Right cardiac atrium (tissue), 5 donors: ENCODE results near the gene KRTAP9-2. TPM values are rescaled to one million over a fixed set of nuclear protein-coding genes. Genes with fewer than 3 reads are reported as not detected.
"Not testable (repeated sequence)": the region's sequence is repeated elsewhere in the genome, so short reads cannot be mapped to it uniquely, and the experiment has no call there.

Experiments
- ATAC-seq, 2 donors: fragments of 200-7000 bp; cut with Tn5 transposase; one replicate each; pipeline versions ENCODE4 v1.8.0 to v1.9.1; 2020; ENCODE audit warnings: moderate library complexity in 2 of 2, mild to moderate bottlenecking in 1 of 2
- DNase-seq, 3 donors: peaks; one replicate each; pipeline ENCODE4 v3.0.0-alpha.2; 2020
- H3K27ac ChIP-seq: one replicate; pipeline ENCODE4 v1.5.1; 2013; ENCODE audit warnings: mild to moderate bottlenecking, low read length, control low read depth, moderate library complexity
- H3K27me3 ChIP-seq: one replicate; pipeline ENCODE4 v1.6.1; 2013; ENCODE audit not compliant: control insufficient read depth, insufficient read depth
- H3K4me1 ChIP-seq: one replicate; pipeline ENCODE4 v1.6.1; 2013; ENCODE audit warnings: low read length; ENCODE audit not compliant: control insufficient read depth, insufficient read depth
- H3K4me3 ChIP-seq: one replicate; pipeline ENCODE4 v1.5.1; 2013; ENCODE audit warnings: low read length, control low read depth
- H3K9me3 ChIP-seq: one replicate; pipeline ENCODE4 v1.6.1; 2013; ENCODE audit warnings: low read length; ENCODE audit not compliant: control insufficient read depth
- whole genome bisulfite sequencing: extraction: QIAGEN DNeasy Blood & Tissue Kit; methylation state at CpG from one replicate; pipeline ENCODE4 v1.1.7; 2013; 5-methylcytosine and 5-hydroxymethylcytosine counted together
- intact Hi-C, 4 donors: fragments of 100-400 bp; cut with DNase I; formaldehyde crosslinking; loops; one replicate each; pipeline versions ENCODE4 v1.11.0 to v1.14.0; 2022 to 2023
- polyA plus RNA-seq: library from polyadenylated mRNA; stranded (reverse); fragments of 200-250 nt; gene quantifications from one replicate; pipeline ENCODE4 v1.2.3, GENCODE V29; 2013
- total RNA-seq, 4 donors: library from RNA; stranded (reverse); fragmentation: NEBNext Ultra II Directional; extraction: Animal tissue kit (Norgen Biotek cat#: 25700); gene quantifications; one replicate each; pipeline ENCODE4 v1.2.1, GENCODE V29; 2021
- donor health status: healthy with polysubstance abuse.
- donor health status: DM: no; HTN: yes; CAD: no.
- donor health status: DM: no; HTN: no; CAD: no.
- donor health status: DM: no; HTN: yes; CAD: no; lungs with severe emphysema.
- donor health status: DM: yes; HTN: yes; CAD: no.

KRTAP9-2 gene
- total and polyA plus RNA-seq, 5 donors = not detected

DNA sequence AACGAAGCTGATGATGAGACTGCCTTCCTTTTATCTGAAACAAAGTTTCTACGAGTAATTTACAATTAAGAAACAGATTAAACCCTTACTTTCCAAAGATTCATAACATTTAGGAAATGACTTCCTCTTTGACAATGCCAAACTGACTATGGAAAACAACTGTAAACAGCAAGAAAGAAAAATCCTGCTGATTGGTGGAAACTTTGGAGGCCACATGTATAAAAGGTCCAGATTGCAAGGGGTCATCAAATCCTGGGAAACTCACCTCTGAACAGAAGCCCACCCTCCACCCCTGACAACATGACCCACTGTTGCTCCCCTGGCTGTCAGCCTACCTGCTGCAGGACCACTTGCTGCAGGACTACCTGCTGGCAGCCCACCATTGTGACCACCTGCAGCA, 38.6 kb downstream of the KRTAP9-2 start, which contains the start of gene KRTAP9-6:
TSS of gene KRTAP9-6 (plus strand) at position 301 of the 400 bp plus-strand sequence. CDS start at position 301, 0 bp downstream.
- WGBS = 35% methylated on average over 2 of the region's 2 CpGs
- H3K27ac ChIP-seq = no peak within 1 kb of the TSS
- DNase-seq (no peak), ATAC-seq (no peak)
- intact Hi-C loops = no loop called here
- H3K4me3 ChIP-seq = no peak within 1 kb of the TSS
- no peaks in the 10 kb centered on the region for H3K9me3 ChIP-seq
- H3K4me1 ChIP-seq = no peaks in the 10 kb centered on the region
- no peaks in the 10 kb centered on the region for H3K27me3 ChIP-seq

DNA sequence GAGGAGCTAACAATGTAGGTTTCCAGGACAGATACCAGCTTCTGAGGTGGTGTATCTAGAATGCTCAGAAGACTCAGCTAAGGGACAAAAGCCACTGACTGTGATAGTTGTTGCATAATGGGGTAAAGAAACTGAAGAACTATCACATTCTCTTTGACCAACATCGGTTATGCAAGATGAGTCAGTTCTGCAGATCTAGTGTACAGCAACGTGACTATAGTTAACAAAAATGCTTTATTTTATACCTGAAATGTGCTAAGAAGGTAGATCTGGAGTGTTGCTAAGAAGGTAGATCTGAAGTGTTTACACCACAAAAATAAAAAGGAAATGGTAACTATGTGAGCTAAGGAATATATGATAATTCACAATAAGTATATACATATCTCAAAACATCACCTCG, 41.3 kb downstream of the KRTAP9-2 start:
- DNase-seq (no peak), ATAC-seq (no peak)
- Histone ChIP-seq H3K9me3 (no peaks in the 10 kb centered on the region), H3K4me3 (no peak overlapping the region), H3K27me3 (no peaks in the 10 kb centered on the region), H3K27ac (no peak overlapping the region), H3K4me1 (no peaks in the 10 kb centered on the region)
- no CpG with 5 or more reads among the region's 3 CpGs for WGBS
- intact Hi-C loops = no loop called here

DNA sequence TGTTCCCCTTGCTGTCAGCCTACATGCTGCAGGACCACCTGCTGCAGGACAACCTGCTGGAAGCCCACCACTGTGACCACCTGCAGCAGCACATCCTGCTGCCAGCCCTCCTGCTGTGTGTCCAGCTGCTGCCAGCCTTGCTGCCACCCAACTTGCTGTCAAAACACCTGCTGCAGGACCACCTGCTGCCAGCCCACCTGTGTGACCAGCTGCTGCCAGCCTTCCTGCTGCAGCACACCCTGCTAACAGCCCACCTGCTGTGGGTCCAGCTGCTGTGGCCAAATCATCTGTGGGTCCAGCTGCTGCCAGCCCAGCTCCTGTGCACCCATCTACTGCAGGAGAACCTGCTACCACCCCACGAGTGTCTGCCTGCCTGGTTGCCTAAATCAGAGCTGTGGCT, 44.9 kb downstream of the KRTAP9-2 start:
- DNase-seq, H3K27ac ChIP-seq, H3K4me1 ChIP-seq, H3K27me3 ChIP-seq, H3K4me3 ChIP-seq, intact Hi-C loops, H3K9me3 ChIP-seq, ATAC-seq: not testable (repeated sequence)
- WGBS = no CpG with 5 or more reads among the region's 1 CpG

DNA sequence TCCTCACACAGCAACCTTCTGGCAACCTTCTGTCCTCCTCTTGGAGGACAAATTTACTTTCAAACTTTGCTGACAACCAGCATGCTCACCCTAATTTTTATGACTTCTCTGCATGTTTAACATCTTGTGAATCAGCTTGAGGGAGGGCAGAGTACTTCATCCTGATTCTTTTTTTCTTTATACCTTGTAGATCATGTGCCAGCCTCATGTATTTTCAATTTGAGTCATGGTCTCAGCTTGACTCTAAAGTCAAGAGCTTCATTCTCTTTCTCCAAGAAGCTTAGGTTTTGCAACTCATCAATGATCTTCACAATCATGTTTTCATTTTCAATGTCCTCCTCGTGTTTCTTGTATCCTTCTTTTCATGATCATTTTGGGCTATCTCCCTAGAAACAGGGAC, 45.4 kb downstream of the KRTAP9-2 start:
- DNase-seq (no peak), ATAC-seq (no peak)
- H3K27ac ChIP-seq = no peak overlapping the region
- no peaks in the 10 kb centered on the region for H3K9me3 ChIP-seq
- WGBS = no CpG with 5 or more reads among the region's 1 CpG
- H3K4me3 ChIP-seq = no peak overlapping the region
- no peaks in the 10 kb centered on the region for H3K27me3 ChIP-seq
- no peaks in the 10 kb centered on the region for H3K4me1 ChIP-seq
- intact Hi-C loops = no loop called here

DNA sequence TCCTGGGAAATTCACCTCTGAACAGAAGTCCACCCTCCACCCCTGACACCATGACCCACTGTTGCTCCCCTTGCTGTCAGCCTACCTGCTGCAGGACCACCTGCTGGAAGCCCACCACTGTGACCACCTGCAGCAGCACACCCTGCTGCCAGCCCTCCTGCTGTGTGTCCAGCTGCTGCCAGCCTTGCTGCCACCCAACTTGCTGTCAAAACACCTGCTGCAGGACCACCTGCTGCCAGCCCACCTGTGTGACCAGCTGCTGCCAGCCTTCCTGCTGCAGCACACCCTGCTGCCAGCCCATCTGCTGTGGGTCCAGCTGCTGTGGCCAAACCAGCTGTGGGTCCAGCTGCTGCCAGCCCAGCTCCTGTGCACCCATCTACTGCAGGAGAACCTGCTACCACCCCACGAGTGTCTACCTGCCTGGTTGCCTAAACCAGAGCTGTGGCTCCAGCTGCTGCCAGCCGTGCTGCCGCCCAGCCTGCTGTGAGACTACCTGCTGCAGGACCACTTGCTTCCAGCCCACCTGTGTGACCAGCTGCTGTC, 49.3 kb downstream of the KRTAP9-2 start, which contains the start of gene KRTAP9-7:
TSS of gene KRTAP9-7 (plus strand) at position 51 of the 543 bp plus-strand sequence. CDS start at position 51, 0 bp downstream.
- intact Hi-C loops, ATAC-seq: not testable (repeated sequence)
- WGBS = 86% methylated on average over 3 of the region's 3 CpGs

More for the DNA sequence above, 49.3 kb downstream of the KRTAP9-2 start, which contains the start of gene KRTAP9-7:
- not testable (repeated sequence) for H3K9me3 ChIP-seq, DNase-seq, H3K4me1 ChIP-seq, H3K27me3 ChIP-seq, H3K27ac ChIP-seq, H3K4me3 ChIP-seq

Other genes with a start within 250 kb of the KRTAP9-2 start
Only the 30 nearest of the 41 such genes appear.
- not detected for gene KRTAP2-1, start 179.3 kb upstream of the KRTAP9-2 start, total RNA-seq
- not detected for gene KRTAP2-1, start 179.3 kb upstream of the KRTAP9-2 start, polyA plus RNA-seq
- not detected for gene KRTAP2-2, start 171.4 kb upstream of the KRTAP9-2 start, total RNA-seq
- gene KRTAP2-2, start 171.4 kb upstream of the KRTAP9-2 start, polyA plus RNA-seq = not detected
- not detected for gene KRTAP2-3, start 166.5 kb upstream of the KRTAP9-2 start, total RNA-seq
- gene KRTAP2-3, start 166.5 kb upstream of the KRTAP9-2 start, polyA plus RNA-seq = not detected
- gene KRTAP2-4, start 160.8 kb upstream of the KRTAP9-2 start, total RNA-seq = not detected
- gene KRTAP2-4, start 160.8 kb upstream of the KRTAP9-2 start, polyA plus RNA-seq = not detected
- not detected for gene KRTAP4-7, start 142.5 kb upstream of the KRTAP9-2 start, total RNA-seq
- gene KRTAP4-7, start 142.5 kb upstream of the KRTAP9-2 start, polyA plus RNA-seq = not detected
- gene KRTAP4-8, start 128.5 kb upstream of the KRTAP9-2 start, total RNA-seq = not detected
- gene KRTAP4-8, start 128.5 kb upstream of the KRTAP9-2 start, polyA plus RNA-seq = not detected
- gene KRTAP4-16, start 124.4 kb upstream of the KRTAP9-2 start, total RNA-seq = not detected
- gene KRTAP4-16, start 124.4 kb upstream of the KRTAP9-2 start, polyA plus RNA-seq = not detected
- not detected for gene KRTAP4-9, start 121.3 kb upstream of the KRTAP9-2 start, total RNA-seq
- gene KRTAP4-9, start 121.3 kb upstream of the KRTAP9-2 start, polyA plus RNA-seq = not detected
- gene KRTAP4-11, start 108.3 kb upstream of the KRTAP9-2 start, total RNA-seq = not detected
- not detected for gene KRTAP4-11, start 108.3 kb upstream of the KRTAP9-2 start, polyA plus RNA-seq
- not detected for gene KRTAP4-12, start 102.5 kb upstream of the KRTAP9-2 start, total RNA-seq
- not detected for gene KRTAP4-12, start 102.5 kb upstream of the KRTAP9-2 start, polyA plus RNA-seq
- gene KRTAP4-6, start 86.1 kb upstream of the KRTAP9-2 start, total RNA-seq = not detected
- gene KRTAP4-6, start 86.1 kb upstream of the KRTAP9-2 start, polyA plus RNA-seq = not detected
- not detected for gene KRTAP4-5, start 76.8 kb upstream of the KRTAP9-2 start, total RNA-seq
- not detected for gene KRTAP4-5, start 76.8 kb upstream of the KRTAP9-2 start, polyA plus RNA-seq
- not detected for gene KRTAP4-4, start 65.9 kb upstream of the KRTAP9-2 start, total RNA-seq
- not detected for gene KRTAP4-4, start 65.9 kb upstream of the KRTAP9-2 start, polyA plus RNA-seq
- not detected for gene KRTAP4-3, start 58.4 kb upstream of the KRTAP9-2 start, total RNA-seq
- not detected for gene KRTAP4-3, start 58.4 kb upstream of the KRTAP9-2 start, polyA plus RNA-seq
- not detected for gene KRTAP4-2, start 48.4 kb upstream of the KRTAP9-2 start, total RNA-seq
- not detected for gene KRTAP4-2, start 48.4 kb upstream of the KRTAP9-2 start, polyA plus RNA-seq
- gene KRTAP4-1, start 41.7 kb upstream of the KRTAP9-2 start, total RNA-seq = not detected
- not detected for gene KRTAP4-1, start 41.7 kb upstream of the KRTAP9-2 start, polyA plus RNA-seq
- gene KRTAP9-1, start 36.8 kb upstream of the KRTAP9-2 start, total RNA-seq = not detected
- gene KRTAP9-1, start 36.8 kb upstream of the KRTAP9-2 start, polyA plus RNA-seq = not detected
- gene KRTAP9-3, start 5.8 kb downstream of the KRTAP9-2 start, total RNA-seq = not detected
- gene KRTAP9-3, start 5.8 kb downstream of the KRTAP9-2 start, polyA plus RNA-seq = not detected
- gene KRTAP9-8, start 11.4 kb downstream of the KRTAP9-2 start, total RNA-seq = not detected
- not detected for gene KRTAP9-8, start 11.4 kb downstream of the KRTAP9-2 start, polyA plus RNA-seq
- not detected for gene KRTAP9-4, start 23.0 kb downstream of the KRTAP9-2 start, total RNA-seq
- not detected for gene KRTAP9-4, start 23.0 kb downstream of the KRTAP9-2 start, polyA plus RNA-seq
- gene KRTAP9-9, start 28.7 kb downstream of the KRTAP9-2 start, total RNA-seq = not detected
- gene KRTAP9-9, start 28.7 kb downstream of the KRTAP9-2 start, polyA plus RNA-seq = not detected
- not detected for gene KRTAP9-6, start 38.7 kb downstream of the KRTAP9-2 start, total RNA-seq
- gene KRTAP9-6, start 38.7 kb downstream of the KRTAP9-2 start, polyA plus RNA-seq = not detected
- not detected for gene KRTAP9-7, start 49.0 kb downstream of the KRTAP9-2 start, total RNA-seq
- gene KRTAP9-7, start 49.0 kb downstream of the KRTAP9-2 start, polyA plus RNA-seq = not detected
- gene KRTAP29-1, start 76.2 kb downstream of the KRTAP9-2 start, total RNA-seq = not detected
- not detected for gene KRTAP29-1, start 76.2 kb downstream of the KRTAP9-2 start, polyA plus RNA-seq
- not detected for gene KRTAP16-1, start 82.7 kb downstream of the KRTAP9-2 start, total RNA-seq
- not detected for gene KRTAP16-1, start 82.7 kb downstream of the KRTAP9-2 start, polyA plus RNA-seq
- gene KRTAP17-1, start 89.1 kb downstream of the KRTAP9-2 start, total RNA-seq = not detected
- not detected for gene KRTAP17-1, start 89.1 kb downstream of the KRTAP9-2 start, polyA plus RNA-seq
- not detected for gene KRT33A, start 124.2 kb downstream of the KRTAP9-2 start, total RNA-seq
- not detected for gene KRT33A, start 124.2 kb downstream of the KRTAP9-2 start, polyA plus RNA-seq
- gene KRT33B, start 143.2 kb downstream of the KRTAP9-2 start, total RNA-seq = not detected
- gene KRT33B, start 143.2 kb downstream of the KRTAP9-2 start, polyA plus RNA-seq = not detected
- gene KRT34, start 155.7 kb downstream of the KRTAP9-2 start, total RNA-seq = not detected
- not detected for gene KRT34, start 155.7 kb downstream of the KRTAP9-2 start, polyA plus RNA-seq
- not detected for gene KRT31, start 171.0 kb downstream of the KRTAP9-2 start, total RNA-seq
- not detected for gene KRT31, start 171.0 kb downstream of the KRTAP9-2 start, polyA plus RNA-seq